Head of caudate nucleus (tissue), 42 donors: Measurements from ENCODE around the gene SLC35E2B.

Experiments used
- DNase-seq, 42 donors: peaks; one replicate each; pipeline versions ENCODE4 v3.0.0 to v3.0.0-alpha.2; 2020 to 2021; ENCODE audit warnings: mixed read lengths in 7 of 42
- intact Hi-C: fragments of 100-400 bp; cut with DNase I; formaldehyde crosslinking; loops from one replicate; pipeline ENCODE4 v1.15.0; 2022

The SLC35E2B gene

DNA sequence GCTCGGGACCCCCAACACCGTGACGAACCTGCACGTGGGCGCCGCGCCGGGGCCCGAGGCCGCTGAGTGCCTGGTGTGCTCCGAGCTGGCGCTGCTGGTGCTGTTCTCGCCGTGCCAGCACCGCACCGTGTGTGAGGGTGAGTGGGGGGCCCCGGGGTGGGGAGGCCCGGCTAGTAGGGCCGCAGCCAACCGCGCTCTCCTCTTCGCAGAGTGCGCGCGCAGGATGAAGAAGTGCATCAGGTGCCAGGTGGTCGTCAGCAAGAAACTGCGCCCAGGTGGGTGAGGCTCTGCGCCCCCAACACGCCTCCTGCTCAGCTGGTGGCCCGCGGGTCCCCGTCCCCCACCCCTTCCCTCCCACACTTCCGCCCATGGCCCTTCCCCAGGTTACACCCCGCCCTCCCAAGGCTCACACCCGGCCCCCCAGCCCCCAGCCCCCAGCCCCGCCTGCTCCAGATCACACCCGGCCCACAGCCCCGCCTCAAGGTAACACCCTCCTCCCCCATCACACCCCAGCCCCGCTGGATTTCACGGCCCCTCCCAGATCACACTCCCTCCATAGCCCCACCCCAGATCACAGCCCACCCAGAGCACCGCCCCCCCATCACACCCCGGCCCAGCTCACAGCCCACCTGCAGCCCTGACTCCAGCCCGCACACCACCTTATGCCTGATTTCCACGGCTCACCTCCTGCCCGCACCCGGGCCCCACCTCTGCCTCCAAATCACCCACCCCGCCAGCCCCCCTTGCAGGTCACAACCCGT is 63.0 kb downstream of the SLC35E2B start:
- peak in 3 of 42 donors; percentile 13 to 51 (median 27) for DNase-seq

DNA sequence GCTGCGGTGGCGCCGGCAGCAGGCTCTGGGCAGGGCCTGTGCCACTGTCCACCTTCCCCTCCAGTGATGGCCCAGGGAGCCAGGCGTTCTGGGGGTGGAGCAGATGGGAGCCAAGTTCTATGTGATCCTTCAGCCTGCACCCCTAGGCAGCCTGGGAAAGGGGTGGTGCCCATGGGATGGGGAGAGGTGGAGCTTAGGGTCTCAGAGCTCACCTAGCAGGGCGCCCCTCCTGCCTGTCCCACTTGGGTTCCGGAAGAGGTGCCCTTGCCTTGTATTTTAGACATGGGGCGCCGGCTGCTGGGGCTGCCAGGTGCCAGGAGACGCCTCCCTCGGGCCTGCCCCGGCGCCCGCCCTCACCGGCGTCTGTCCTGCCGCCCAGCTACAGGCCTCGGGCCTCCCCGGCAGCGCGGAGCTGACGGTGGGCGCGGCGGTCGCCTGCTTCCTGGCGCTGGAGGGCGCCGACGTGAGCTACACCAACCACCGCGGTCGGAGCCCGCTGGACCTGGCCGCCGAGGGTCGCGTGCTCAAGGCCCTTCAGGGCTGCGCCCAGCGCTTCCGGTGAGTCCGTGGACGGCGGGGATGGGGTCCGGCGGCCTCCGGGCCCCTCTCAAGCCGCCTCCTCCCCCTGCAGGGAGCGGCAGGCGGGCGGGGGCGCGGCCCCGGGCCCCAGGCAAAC is 63.7 kb downstream of the SLC35E2B start:
- intact Hi-C loops, result no loop called here
- DNase-seq, result peak in 3 of 42 donors; percentile 2 to 15 (median 12)

More for the DNA sequence above, 63.0 kb downstream of the SLC35E2B start:
- intact Hi-C loops, result no loop called here

DNA sequence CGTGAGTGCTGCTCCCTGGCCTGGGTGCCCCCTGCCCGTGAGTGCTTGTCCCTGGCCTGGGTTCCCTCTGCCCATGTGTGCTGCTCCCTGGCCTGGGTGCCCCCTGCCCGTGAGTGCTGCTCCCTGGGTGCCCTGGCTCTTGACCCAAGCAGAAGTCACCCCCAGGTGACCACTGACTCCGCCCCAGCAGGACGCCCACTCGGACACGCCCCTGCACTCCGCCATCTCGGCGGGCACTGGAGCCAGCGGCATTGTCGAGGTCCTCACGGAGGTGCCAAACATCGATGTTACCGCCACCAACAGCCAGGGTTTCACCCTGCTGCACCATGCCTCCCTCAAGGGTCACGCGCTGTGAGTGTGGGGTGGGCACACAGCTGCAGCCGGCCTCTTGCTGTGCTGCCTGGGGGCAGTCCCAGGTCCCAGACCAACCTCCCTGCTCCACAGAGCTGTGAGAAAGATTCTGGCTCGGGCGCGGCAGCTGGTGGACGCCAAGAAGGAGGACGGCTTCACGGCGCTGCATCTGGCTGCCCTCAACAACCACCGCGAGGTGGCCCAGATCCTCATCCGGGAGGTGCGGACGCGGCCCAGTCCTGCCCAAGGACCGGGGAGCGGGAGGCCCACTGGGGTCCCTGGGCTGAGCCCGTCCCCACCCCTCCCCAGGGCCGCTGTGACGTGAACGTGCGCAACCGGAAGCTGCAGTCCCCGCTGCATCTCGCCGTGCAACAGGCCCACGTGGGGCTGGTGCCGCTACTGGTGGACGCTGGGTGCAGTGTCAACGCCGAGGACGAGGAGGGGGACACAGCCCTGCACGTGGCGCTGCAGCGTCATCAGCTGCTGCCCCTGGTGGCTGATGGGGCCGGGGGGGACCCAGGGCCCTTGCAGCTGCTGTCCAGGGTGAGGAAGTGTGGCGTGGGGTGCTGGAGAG is 64.5 kb downstream of the SLC35E2B start:
- peak in 3 of 42 donors; percentile 0 to 13 (median 2) for DNase-seq
- intact Hi-C loops, result no loop called here

DNA sequence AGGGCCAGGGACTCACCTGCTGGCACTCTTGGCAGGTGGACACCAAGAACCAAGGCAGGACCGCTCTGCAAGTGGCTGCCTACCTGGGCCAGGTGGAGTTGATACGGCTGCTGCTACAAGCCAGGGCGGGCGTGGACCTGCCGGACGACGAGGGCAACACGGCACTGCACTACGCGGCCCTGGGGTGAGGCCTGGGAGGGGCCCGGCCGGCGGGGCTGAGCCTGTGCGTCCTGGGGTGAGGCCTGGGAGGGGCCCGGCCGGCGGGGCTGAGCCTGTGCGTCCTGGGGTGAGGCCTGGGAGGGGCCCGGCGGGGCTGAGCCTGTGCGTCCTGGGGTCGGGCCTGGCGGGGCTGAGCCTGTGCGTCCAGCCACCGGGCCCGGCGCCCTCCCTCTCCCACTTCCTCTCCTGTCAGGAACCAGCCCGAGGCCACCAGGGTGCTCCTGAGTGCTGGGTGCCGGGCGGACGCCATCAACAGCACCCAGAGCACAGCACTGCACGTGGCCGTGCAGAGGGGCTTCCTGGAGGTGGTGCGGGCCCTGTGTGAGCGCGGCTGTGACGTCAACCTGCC is 65.2 kb downstream of the SLC35E2B start:
- intact Hi-C loops, result no loop called here
- peak in 5 of 42 donors; percentile 2 to 27 (median 12) for DNase-seq

GRCh38 chr1:1626207-1627141 is 66.1 kb downstream of the SLC35E2B start:
- DNase-seq, result peak in 2 of 42 donors; percentile 1 to 11
- intact Hi-C loops, result no loop called here

DNA sequence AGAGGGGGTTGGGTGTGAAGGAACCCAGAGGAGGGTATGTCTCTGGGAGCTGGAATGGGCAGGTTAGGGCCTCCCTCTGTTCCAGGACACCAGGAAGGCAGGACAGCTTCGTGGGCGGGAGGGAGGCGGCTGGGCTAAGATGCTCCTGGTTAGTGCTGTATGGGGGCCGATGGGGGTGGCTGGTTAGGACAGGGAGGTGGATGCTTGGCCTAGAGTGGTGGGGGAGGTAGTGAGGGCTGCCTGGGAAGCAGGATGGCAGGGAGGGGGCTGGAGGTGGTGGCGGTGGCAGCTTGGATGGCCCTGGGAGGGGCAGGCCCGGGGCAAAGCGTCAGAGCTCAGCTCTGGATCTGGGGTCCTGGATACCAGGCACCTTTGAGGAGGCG is 66.8 kb downstream of the SLC35E2B start:
- intact Hi-C loops, result no loop called here
- DNase-seq, result peak in 1 of 42 donors; percentile 13

DNA sequence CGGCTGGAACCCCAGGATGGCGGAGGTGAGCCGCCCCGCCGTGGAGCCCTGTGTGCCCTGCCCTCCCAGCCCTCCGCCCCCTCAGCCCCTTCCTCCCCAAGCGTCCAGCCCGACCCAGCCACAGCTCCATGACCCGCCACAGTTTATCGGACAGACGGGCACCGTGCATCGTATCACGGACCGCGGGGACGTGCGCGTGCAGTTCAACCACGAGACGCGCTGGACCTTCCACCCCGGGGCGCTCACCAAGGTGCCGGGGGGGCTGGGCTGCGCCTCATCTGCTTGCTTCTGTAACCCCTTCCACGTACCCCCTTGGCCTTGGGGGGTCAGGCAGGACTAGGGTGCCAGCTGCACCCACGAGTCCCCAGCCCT is 67.2 kb downstream of the SLC35E2B start:
- intact Hi-C loops, result no loop called here
- peak in 1 of 42 donors; percentile 13 for DNase-seq

- intact Hi-C loops, result no loop called here
- DNase-seq, result no peak
Measured at GRCh38 chr1:1624443-1625403, 67.9 kb downstream of the SLC35E2B start.

- DNase-seq, result no peak
- intact Hi-C loops, result no loop called here
Measured at GRCh38 chr1:1623631-1624442, 68.8 kb downstream of the SLC35E2B start.

DNA sequence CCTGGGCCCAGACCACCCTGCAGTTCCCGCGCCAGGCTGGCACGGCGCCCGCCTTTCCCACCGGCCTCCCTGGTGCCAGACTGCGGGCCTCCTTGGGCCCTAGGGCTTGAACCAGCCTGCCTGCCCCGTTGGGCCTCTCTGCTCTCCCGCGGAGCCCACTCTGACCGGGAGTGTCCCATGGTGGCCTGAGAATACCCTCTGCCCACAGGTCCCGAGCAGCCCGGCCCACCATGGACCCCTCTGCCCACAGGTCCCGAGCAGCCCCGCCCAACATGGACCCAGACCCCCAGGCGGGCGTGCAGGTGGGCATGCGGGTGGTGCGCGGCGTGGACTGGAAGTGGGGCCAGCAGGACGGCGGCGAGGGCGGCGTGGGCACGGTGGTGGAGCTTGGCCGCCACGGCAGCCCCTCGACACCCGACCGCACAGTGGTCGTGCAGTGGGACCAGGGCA is 69.4 kb downstream of the SLC35E2B start:
- intact Hi-C loops, result no loop called here
- DNase-seq, result no peak

GRCh38 chr1:1622788-1623094 is 69.9 kb downstream of the SLC35E2B start:
- no peak for DNase-seq

DNA sequence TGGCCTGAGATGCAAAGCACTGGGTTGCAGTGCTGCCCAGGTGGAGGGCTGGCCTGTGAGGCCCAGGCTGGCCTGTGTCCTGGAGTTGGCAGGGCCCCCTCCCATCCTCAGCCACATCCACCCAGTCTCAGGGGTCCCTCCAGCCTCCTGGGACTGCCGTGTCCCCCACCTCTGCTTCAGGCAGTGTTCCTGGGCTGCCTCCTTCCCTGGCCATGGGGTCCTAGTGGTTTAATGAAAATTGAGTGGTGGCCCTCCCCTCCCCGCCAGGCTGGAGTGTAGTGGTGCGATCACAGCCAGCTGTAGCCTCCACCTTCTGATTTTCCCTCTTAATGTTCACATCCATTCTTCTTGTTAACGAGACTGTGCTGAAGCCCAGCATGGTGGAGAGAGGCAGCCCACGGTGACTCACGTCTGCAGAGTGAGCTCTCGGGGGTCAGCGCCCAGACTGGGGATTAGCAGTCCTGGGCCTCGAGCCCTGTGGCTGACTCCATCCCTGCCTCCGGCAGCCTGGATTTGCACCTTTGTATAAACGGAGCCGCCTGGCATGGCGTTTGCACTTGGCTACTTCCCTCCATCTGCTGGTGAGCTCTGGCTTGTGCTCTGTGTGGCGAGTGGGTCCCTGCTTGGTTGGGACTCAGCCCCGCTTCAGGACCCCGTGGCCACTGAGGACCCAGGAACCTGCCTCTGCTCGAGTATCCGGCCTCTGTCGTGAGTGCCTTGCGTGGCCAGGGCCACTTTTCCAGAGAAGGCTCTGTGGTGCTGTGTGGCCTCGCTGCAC is 70.4 kb downstream of the SLC35E2B start:
- DNase-seq, result no peak
- intact Hi-C loops, result no loop called here

More at GRCh38 chr1:1622788-1623094, 69.9 kb downstream of the SLC35E2B start:
- intact Hi-C loops, result no loop called here

GRCh38 chr1:1621173-1622009 is 71.2 kb downstream of the SLC35E2B start:
- no peak for DNase-seq
- intact Hi-C loops, result no loop called here

GRCh38 chr1:1620433-1621139 is 72.0 kb downstream of the SLC35E2B start:
- intact Hi-C loops, result no loop called here
- DNase-seq, result no peak
